Loucy (cell line): Measurements from ENCODE around the gene AFF3.

Source experiments
- H2AFZ ChIP-seq: fragments of 200-600 bp; sonication (generic); 2 replicates; pipeline ENCODE4 v1.6.0; 2016; ENCODE audit warnings: antibody characterized with exemption, mild to moderate bottlenecking, low read length, moderate library complexity
- H3F3A ChIP-seq: fragments of 200-600 bp; 2 replicates; pipeline ENCODE4 v1.6.0; 2016; ENCODE audit warnings: antibody characterized with exemption, low read depth, mild to moderate bottlenecking
- H3K27me3 ChIP-seq: fragments of 200-600 bp; sonication (generic); 2 replicates; pipeline ENCODE4 v1.6.1; 2014; ENCODE audit warnings: low read length, mild to moderate bottlenecking; ENCODE audit not compliant: insufficient read depth, poor library complexity, severe bottlenecking
- H3K36me3 ChIP-seq: fragments of 200-600 bp; sonication (generic); 2 replicates; pipeline ENCODE4 v1.6.1; 2016; ENCODE audit warnings: low read length; ENCODE audit not compliant: insufficient read depth
- H3K4me1 ChIP-seq: fragments of 200-600 bp; sonication (generic); 2 replicates; pipeline ENCODE4 v1.5.1; 2014; ENCODE audit warnings: low read length, mild to moderate bottlenecking; ENCODE audit not compliant: insufficient read depth, poor library complexity, severe bottlenecking
- H3K4me2 ChIP-seq: fragments of 200-600 bp; sonication (generic); 2 replicates; pipeline ENCODE4 v1.6.0; 2014; ENCODE audit warnings: antibody characterized with exemption, low read length, low read depth, mild to moderate bottlenecking; ENCODE audit not compliant: poor library complexity, severe bottlenecking
- H3K4me3 ChIP-seq: fragments of 200-600 bp; sonication (generic); 2 replicates; pipeline ENCODE4 v1.5.1; 2014; ENCODE audit warnings: low read length, mild to moderate bottlenecking, mixed read lengths; ENCODE audit not compliant: poor library complexity, severe bottlenecking
- H3K79me2 ChIP-seq: fragments of 200-600 bp; sonication (generic); 2 replicates; pipeline ENCODE4 v1.6.1; 2014; ENCODE audit warnings: low read length; ENCODE audit not compliant: insufficient read depth
- H3K9ac ChIP-seq: fragments of 200-600 bp; sonication (generic); 2 replicates; pipeline ENCODE4 v1.6.0; 2014; ENCODE audit warnings: mild to moderate bottlenecking, low read depth, low read length, moderate library complexity; ENCODE audit not compliant: poor library complexity, severe bottlenecking
- H3K9me2 ChIP-seq: fragments of 200-600 bp; sonication (generic); replicated peaks from 2 replicates; pipeline ENCODE4 v1.6.1; 2016; ENCODE audit warnings: low read depth, low read length, mixed read lengths
- H3K9me3 ChIP-seq: fragments of 200-600 bp; sonication (generic); 2 replicates; pipeline ENCODE4 v1.6.1; 2014; ENCODE audit warnings: mild to moderate bottlenecking, antibody characterized with exemption, low read length, low read depth; ENCODE audit not compliant: insufficient read depth
- H4K20me1 ChIP-seq: fragments of 200-600 bp; sonication (generic); 2 replicates; pipeline ENCODE4 v1.6.0; 2014; ENCODE audit warnings: antibody characterized with exemption, low read length, mild to moderate bottlenecking; ENCODE audit not compliant: insufficient read depth, poor library complexity, severe bottlenecking
- EZH2phosphoT487 ChIP-seq: fragments of 200-600 bp; IDR thresholded peaks from 2 replicates; pipeline ENCODE4 v1.6.1; 2018; ENCODE audit warnings: antibody characterized with exemption, mild to moderate bottlenecking, moderate library complexity, borderline replicate concordance
- TF ChIP-seq, protein P1 (sequence below): fragments of 200-600 bp; sonication (generic); conservative IDR thresholded peaks from 2 replicates; pipeline ENCODE4 v1.5.1; 2014; ENCODE audit warnings: mild to moderate bottlenecking, antibody characterized with exemption, low read length

The AFF3 gene

DNA sequence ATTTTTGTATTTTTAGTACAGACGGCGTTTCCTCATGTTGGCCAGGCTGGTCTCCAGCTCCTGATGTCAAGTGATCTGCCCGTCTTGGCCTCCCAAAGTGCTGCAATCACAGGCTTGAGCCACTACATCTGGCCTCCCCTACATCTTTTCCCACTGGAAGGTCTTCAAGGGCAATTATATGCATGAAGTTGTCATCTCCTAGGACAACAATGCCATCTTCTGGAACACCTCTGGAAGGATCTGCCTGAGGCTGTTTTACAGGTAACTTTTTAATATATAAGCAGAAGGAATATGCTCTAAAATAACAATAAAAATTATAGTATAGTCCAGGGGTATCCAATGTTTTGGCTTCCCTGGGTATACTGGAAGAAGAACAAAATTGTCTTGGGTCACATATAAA is 321.4 kb downstream of the AFF3 start:
- H2AFZ ChIP-seq = no peak overlapping the region
- no peaks in the 10 kb centered on the region for H3K27me3 ChIP-seq
- H3K9me3 ChIP-seq = no peaks in the 10 kb centered on the region
- H4K20me1 ChIP-seq = no peaks in the 10 kb centered on the region
- no peaks in the 10 kb centered on the region for H3F3A ChIP-seq
- H3K4me3 ChIP-seq = no peak overlapping the region
- H3K9me2 ChIP-seq = no peaks in the 10 kb centered on the region
- no peak overlapping the region for H3K9ac ChIP-seq
- H3K4me2 ChIP-seq = no peak overlapping the region
- H3K79me2 ChIP-seq = no peaks in the 10 kb centered on the region
- TF ChIP-seq EZH2phosphoT487 = no peak
- TF ChIP-seq, protein P1, sequence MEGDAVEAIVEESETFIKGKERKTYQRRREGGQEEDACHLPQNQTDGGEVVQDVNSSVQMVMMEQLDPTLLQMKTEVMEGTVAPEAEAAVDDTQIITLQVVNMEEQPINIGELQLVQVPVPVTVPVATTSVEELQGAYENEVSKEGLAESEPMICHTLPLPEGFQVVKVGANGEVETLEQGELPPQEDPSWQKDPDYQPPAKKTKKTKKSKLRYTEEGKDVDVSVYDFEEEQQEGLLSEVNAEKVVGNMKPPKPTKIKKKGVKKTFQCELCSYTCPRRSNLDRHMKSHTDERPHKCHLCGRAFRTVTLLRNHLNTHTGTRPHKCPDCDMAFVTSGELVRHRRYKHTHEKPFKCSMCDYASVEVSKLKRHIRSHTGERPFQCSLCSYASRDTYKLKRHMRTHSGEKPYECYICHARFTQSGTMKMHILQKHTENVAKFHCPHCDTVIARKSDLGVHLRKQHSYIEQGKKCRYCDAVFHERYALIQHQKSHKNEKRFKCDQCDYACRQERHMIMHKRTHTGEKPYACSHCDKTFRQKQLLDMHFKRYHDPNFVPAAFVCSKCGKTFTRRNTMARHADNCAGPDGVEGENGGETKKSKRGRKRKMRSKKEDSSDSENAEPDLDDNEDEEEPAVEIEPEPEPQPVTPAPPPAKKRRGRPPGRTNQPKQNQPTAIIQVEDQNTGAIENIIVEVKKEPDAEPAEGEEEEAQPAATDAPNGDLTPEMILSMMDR = no peak
- H3K4me1 ChIP-seq = peaks cover 15% of the 10 kb centered on the region
- H3K36me3 ChIP-seq = no peaks in the 10 kb centered on the region

DNA sequence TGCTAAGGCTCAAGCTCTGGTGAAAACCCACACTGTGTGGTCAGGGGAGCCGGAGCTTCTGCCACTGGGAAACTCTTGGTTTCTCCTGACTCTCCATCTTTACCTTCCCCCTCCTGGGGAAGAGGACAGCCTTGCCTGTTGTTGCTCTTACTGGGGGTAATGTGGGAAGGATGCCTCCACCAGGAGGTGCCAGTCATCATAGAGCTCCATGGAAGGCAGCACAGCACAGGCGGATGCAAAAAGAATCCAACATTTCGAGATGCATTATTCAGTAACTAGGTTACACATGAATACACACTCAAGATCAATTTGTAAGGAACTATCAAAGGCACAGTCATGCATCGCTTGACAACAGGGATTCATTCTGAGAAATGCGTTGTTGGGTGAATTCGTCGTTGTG is 322.6 kb downstream of the AFF3 start:
- no peaks in the 10 kb centered on the region for H4K20me1 ChIP-seq
- no peak overlapping the region for H3K4me2 ChIP-seq
- no peaks in the 10 kb centered on the region for H3K9me3 ChIP-seq
- H3K9ac ChIP-seq = no peak overlapping the region
- H3K36me3 ChIP-seq = no peaks in the 10 kb centered on the region
- H3K9me2 ChIP-seq = no peaks in the 10 kb centered on the region
- H3K27me3 ChIP-seq = no peaks in the 10 kb centered on the region
- H3K4me3 ChIP-seq = no peak overlapping the region
- peaks cover 15% of the 10 kb centered on the region for H3K4me1 ChIP-seq
- no peaks in the 10 kb centered on the region for H3F3A ChIP-seq
- TF ChIP-seq EZH2phosphoT487 = no peak
- TF ChIP-seq, protein P1 = peak; percentile 52
- H3K79me2 ChIP-seq = no peaks in the 10 kb centered on the region
- no peak overlapping the region for H2AFZ ChIP-seq

DNA sequence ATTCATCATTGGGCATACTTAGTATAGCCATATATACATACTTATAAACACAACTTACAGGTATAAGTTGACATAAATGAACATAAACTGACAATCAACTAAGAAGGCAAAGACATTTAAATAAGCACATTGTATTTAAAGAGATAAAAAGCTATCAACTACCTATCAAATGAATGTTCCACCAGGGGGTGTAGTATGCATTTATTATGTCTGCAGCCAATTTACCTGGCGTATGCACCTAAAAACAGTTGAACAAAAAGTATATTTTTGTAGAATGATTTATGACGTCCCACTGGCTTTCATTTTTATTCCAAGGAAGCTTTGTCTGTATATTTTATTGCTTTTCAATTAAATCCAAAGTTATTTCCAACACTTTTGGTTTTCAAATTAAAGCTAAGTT is 323.5 kb downstream of the AFF3 start:
- Histone ChIP-seq H3F3A (no peaks in the 10 kb centered on the region), H3K27me3 (no peaks in the 10 kb centered on the region), H3K9me3 (no peaks in the 10 kb centered on the region), H3K9me2 (no peaks in the 10 kb centered on the region), H3K79me2 (no peaks in the 10 kb centered on the region), H3K4me3 (no peak overlapping the region), H2AFZ (no peak overlapping the region), H3K4me2 (no peak overlapping the region), H4K20me1 (no peaks in the 10 kb centered on the region), H3K4me1 (peaks cover 15% of the 10 kb centered on the region), H3K9ac (no peak overlapping the region), H3K36me3 (no peaks in the 10 kb centered on the region)
- TF ChIP-seq, protein P1 = peak; percentile 70
- no peak for TF ChIP-seq EZH2phosphoT487
